ENCODE results near the gene JAZF1.

JAZF1 gene

DNA sequence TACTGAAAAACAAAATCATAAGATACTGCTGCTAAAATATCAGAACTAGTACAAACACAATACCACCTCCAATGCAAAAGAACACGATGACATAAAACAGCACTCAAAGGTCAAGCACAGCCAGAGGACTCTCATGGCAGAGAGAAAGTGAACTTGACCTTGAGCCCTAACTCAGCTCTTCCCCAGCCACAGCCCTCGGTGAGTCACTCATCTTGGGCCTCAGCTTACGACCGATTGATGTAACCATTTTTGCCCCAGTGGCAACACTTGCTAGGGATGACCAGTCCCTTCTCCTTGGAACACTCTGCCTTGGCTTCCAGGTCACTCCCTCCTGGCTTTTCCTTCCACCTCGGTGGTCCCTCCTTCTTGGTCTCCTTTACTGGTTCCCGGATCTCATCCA lies 77.8 kb downstream of the JAZF1 start:
- no peak for DNase-seq

- DNase-seq = peak; percentile 85
Measured at GRCh38 chr7:28096713-28097112, 83.9 kb downstream of the JAZF1 start.

GRCh38 chr7:28095231-28095630 lies 85.4 kb downstream of the JAZF1 start:
- DNase-seq = no peak

GRCh38 chr7:28093623-28094232 lies 86.9 kb downstream of the JAZF1 start:
- peak; percentile 72 for DNase-seq

DNA sequence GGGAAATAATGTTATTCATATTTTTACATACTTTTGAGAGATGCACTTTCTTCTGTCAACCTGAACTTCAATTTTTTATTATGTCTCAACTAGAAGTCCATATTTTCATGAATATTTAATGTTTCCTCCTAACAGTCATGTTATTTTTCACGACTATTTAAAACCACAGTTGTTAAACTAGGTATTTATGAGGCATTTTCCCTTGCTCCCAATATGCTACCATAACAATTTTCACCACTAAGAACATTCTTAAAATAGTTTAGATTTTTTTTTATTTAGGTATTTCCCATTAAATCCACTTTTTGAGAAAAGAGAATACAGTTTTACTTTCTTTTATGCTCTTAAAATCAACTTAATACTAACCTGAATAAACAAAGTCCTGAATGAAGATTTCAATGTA lies 89.4 kb downstream of the JAZF1 start:
- no peak for DNase-seq

DNA sequence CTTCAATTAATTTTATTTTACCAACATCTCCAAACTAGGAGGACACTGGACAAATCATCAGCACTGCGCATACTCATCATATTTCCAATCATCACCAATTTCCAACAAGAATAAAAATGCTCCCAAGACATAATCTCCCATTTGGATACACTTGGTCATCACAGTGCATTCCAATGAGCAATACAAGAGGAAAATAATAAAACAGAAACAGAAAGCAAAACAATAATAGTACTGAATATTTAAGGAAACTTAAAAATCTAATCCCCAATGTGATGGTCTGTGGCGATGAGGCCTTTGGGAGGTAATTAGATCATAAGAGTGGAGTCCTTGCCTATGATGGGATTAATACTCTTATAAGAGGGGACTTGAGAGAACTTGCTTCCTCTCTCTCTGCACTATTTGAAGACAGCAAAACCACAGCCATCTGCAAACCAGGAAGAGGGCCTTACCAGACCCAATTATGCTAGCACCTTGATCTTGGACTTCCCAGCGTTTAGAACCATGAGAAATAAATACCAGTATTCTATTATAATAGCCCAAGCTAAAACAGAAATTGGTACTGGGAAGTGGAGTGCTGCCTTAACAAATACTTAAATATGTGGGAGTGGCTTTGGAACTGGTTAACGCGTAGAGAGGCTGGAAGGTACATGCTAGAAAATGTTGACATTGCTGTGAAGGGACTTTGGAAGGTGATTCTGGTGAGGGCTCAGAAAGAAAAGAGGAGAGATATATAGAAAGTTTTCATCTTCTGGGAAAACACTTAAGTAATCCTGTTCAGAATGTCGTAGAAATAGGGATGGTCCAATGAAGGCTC lies 91.5 kb downstream of the JAZF1 start:
- DNase-seq = no peak

DNA sequence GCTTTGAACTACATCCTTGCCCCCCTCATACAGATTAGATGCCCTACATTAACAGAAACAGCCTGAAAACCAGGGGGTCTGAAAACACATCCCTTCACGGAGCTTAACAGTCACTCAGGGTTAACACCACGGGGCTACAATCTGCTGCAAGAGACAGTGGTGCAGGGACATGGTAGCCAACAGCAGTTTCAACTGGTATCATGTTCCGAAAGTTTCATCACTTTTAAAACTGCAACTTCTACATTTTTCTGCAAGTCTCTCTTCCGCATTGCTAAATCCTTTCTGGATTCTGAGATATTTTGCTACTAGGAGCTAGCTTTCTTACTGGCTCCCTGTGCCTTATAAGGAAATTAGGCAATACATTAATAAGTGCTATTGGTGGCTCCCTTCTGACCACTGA lies 92.6 kb downstream of the JAZF1 start:
- DNase-seq = no peak

GRCh38 chr7:28086198-28086597 lies 94.4 kb downstream of the JAZF1 start:
- no peak for DNase-seq

- no peak for DNase-seq
Measured at GRCh38 chr7:28083998-28084985, 96.3 kb downstream of the JAZF1 start.

DNA sequence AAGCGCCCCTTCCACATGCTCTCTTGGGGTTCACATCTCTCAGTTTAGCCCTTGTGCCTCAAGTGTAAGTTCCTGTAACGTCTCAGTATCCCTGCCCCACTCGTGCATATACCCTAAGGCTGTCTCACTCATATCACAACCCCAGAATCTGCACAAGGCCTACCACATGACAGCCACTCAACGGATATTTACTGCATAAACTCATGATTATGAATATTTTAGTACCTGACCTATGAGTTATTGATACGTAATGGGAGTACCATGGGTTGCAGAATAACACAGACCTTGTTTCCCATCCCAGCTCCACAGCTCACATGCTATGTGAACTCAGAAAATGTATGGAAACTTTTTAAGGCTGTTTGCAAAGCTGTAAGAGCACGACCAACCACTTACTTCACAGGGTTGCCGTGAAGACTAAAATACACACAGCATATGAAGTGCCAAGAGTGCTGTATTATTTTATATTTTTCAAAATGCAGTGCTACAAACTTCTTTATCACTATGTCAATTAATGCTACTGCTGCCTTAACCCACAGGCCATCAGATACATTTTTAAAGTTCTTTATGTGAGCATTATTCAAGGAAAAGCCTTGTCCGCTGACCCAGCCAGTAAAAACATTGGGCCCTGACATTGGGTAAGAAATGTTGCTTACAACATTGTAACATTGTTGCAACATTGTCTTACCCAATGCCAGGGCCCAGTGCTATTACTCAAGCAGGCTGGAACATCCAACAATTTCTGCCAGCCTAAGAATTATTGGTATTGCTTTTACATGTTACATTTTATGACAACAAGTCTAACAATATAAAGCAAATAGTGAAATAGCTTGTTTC lies 97.2 kb downstream of the JAZF1 start:
- no peak for DNase-seq

GRCh38 chr7:28082071-28082470 lies 98.5 kb downstream of the JAZF1 start:
- no peak for DNase-seq

- DNase-seq = no peak
Measured at GRCh38 chr7:28081016-28081415, 99.6 kb downstream of the JAZF1 start.

- peak; percentile 79 for DNase-seq
Measured at GRCh38 chr7:28078036-28078901, 102.3 kb downstream of the JAZF1 start.

- DNase-seq = no peak
Measured at GRCh38 chr7:28077616-28078015, 103.0 kb downstream of the JAZF1 start.

GRCh38 chr7:28076423-28077200 lies 104.0 kb downstream of the JAZF1 start:
- no peak for DNase-seq

- no peak for DNase-seq
Measured at GRCh38 chr7:28075674-28076358, 104.8 kb downstream of the JAZF1 start.

- DNase-seq = no peak
Measured at GRCh38 chr7:28072876-28073514, 107.6 kb downstream of the JAZF1 start.

- DNase-seq = no peak
Measured at GRCh38 chr7:28071570-28071969, 109.0 kb downstream of the JAZF1 start.

GRCh38 chr7:28070297-28071055 lies 110.1 kb downstream of the JAZF1 start:
- DNase-seq = no peak
